ENCODE results near the gene MDFI.

The MDFI gene

DNA sequence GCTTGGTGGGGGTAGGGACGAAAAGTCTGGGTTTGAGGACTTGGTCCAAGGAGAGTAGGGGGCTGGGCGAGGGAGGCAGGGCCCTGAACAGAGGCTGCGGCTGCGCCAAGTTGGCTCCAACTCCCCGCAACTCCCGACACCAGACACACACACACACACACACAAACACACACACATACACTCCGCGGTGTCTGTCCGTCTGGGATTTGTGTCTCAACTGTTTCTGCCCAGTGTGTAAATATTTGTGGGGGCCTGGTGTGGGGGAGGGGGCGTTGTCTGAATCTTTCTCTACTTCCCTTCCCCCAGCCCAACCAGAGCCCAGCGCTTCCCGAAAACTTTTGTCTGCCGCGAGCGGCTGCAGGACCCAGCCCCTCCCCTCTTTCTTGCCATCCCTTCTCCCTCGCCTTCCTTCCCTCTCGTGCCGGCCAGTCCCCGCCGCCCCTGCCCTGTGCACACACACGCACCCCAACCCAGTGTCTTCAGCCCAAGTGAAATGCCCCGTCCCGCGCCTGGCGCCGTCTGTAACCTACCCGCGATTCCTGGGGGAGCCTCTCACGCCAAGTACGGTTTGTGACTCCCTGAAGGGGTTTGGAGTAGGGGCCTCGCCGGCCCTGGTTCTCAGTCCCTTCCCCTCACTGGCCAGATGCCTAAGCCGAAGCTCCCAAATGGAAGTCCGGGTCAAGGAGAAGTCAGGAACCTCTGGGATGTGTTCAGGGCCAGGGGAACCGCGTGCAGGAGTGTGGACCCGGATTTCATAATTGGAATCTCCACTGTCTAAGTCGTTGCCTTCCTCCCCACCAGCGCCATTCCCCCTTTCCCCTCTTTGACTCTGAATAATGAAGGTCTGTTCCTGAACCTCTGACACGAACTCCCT, 904 bp downstream of the MDFI start:
- TF ChIP-seq POLR2AphosphoS5 (IDR thresholded peaks at IDR 0.05; ENCODE audit: low read depth, low read length) (no peak; the same call in none of the 2 replicates), SIN3A (IDR thresholded peaks at IDR 0.05; ENCODE audit: borderline replicate concordance, insufficient read depth, low read length) (no peak), TAF1 (IDR thresholded peaks at IDR 0.05; ENCODE audit: borderline replicate concordance, insufficient read depth, low read length) (no peak), FOXP2 (optimal IDR thresholded peaks at IDR 0.05; ENCODE audit: borderline replicate concordance, extremely low read depth, extremely low read length, insufficient read depth) (no peak)
- TF ChIP-seq, protein P1, sequence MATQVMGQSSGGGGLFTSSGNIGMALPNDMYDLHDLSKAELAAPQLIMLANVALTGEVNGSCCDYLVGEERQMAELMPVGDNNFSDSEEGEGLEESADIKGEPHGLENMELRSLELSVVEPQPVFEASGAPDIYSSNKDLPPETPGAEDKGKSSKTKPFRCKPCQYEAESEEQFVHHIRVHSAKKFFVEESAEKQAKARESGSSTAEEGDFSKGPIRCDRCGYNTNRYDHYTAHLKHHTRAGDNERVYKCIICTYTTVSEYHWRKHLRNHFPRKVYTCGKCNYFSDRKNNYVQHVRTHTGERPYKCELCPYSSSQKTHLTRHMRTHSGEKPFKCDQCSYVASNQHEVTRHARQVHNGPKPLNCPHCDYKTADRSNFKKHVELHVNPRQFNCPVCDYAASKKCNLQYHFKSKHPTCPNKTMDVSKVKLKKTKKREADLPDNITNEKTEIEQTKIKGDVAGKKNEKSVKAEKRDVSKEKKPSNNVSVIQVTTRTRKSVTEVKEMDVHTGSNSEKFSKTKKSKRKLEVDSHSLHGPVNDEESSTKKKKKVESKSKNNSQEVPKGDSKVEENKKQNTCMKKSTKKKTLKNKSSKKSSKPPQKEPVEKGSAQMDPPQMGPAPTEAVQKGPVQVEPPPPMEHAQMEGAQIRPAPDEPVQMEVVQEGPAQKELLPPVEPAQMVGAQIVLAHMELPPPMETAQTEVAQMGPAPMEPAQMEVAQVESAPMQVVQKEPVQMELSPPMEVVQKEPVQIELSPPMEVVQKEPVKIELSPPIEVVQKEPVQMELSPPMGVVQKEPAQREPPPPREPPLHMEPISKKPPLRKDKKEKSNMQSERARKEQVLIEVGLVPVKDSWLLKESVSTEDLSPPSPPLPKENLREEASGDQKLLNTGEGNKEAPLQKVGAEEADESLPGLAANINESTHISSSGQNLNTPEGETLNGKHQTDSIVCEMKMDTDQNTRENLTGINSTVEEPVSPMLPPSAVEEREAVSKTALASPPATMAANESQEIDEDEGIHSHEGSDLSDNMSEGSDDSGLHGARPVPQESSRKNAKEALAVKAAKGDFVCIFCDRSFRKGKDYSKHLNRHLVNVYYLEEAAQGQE (IDR thresholded peaks at IDR 0.05; ENCODE audit: insufficient read depth in 1 of 2, low read depth in 2 of 2, low read length in 2 of 2) = no peak

DNA sequence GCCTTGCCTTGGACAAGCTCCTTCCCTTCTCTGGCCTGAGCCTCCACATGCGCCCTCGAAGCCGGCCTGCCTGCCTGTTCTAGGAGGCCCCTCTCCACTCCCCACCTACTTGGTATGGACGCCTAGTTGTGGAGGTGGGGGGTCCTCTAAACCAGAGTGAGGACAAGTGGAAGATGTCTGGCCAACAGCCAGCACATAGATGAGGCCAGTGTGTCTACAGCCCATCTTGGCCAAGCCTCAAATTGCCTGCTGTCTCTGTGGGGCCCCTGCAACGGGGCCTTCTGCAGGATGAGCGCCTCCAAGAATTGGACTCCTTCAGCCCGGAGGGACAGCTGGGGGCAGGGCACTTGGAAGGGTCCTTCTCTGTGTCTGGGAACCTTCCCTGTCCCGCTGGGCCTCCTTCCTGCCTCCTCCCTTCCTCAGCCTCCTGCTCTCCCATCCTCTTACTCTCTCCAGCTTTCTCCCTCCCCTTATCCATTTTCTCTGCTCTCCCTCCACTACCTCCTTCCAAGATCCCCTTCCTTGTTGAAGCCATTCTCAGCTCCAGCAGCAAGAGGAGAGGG, 1.6 kb downstream of the MDFI start:
- TF ChIP-seq SIN3A (IDR thresholded peaks at IDR 0.05; ENCODE audit: borderline replicate concordance, insufficient read depth, low read length) (no peak), POLR2AphosphoS5 (IDR thresholded peaks at IDR 0.05; ENCODE audit: low read depth, low read length) (no peak), TAF1 (IDR thresholded peaks at IDR 0.05; ENCODE audit: borderline replicate concordance, insufficient read depth, low read length) (no peak), FOXP2 (optimal IDR thresholded peaks at IDR 0.05; ENCODE audit: borderline replicate concordance, extremely low read depth, extremely low read length, insufficient read depth) (no peak)
- TF ChIP-seq, protein P1 (IDR thresholded peaks at IDR 0.05; ENCODE audit: insufficient read depth in 1 of 2, low read depth in 2 of 2, low read length in 2 of 2) = no peak

DNA sequence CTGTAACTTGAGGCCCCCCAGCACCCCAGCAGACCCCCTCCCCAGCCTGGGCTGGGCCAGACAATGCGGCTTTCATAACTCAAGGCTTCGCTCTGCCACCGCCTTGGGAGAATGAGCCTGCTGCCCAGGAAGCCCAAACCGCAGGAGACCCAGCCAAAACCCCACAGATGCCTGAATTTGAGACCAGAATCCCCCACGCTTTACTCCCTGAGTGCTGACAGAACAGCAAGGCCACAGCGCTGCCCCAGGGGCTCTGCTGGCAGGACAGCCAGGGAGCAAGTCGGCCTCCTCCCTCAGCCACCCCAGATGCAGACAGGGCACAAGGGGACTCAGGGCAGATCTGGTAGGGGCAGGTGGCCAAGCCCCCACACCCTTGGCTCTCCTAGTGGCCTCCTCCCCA, 2.2 kb downstream of the MDFI start:
- no peak for TF ChIP-seq SIN3A (IDR thresholded peaks at IDR 0.05; ENCODE audit: borderline replicate concordance, insufficient read depth, low read length)
- TF ChIP-seq FOXP2 (optimal IDR thresholded peaks at IDR 0.05; ENCODE audit: borderline replicate concordance, extremely low read depth, extremely low read length, insufficient read depth) = no peak
- no peak for TF ChIP-seq POLR2AphosphoS5 (IDR thresholded peaks at IDR 0.05; ENCODE audit: low read depth, low read length)
- no peak for TF ChIP-seq TAF1 (IDR thresholded peaks at IDR 0.05; ENCODE audit: borderline replicate concordance, insufficient read depth, low read length)
- TF ChIP-seq, protein P1 (IDR thresholded peaks at IDR 0.05; ENCODE audit: insufficient read depth in 1 of 2, low read depth in 2 of 2, low read length in 2 of 2) = no peak

DNA sequence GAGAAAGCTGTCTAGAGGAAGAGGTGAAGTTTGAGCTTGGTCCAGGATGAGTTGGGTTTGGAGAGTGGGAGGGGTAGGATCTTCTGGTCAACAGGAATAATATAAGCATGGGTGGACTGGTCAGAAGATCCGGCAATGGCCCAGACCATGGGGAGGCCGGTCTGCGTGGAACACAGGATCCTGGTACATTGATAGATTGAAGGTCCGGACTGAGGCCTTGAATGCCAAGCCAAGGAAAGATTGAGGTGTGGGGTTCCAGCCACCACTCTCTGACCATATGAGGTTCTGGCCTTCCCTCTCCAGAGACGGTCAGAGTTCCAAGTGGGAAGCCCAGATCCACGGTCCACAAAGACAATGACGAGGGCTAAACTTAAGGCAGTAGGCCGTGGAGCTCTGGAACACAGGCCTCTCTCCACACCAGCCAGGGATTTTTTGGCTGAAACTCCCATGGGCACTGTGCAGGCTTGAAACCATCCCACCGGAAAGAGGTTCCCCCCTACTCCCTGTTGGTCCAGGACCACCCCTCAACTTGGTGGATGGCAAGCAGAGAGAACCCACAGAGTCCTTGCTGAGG, 3.2 kb downstream of the MDFI start:
- TF ChIP-seq, protein P1 (IDR thresholded peaks at IDR 0.05; ENCODE audit: insufficient read depth in 1 of 2, low read depth in 2 of 2, low read length in 2 of 2) = no peak
- no peak for TF ChIP-seq TAF1 (IDR thresholded peaks at IDR 0.05; ENCODE audit: borderline replicate concordance, insufficient read depth, low read length)
- no peak for TF ChIP-seq POLR2AphosphoS5 (IDR thresholded peaks at IDR 0.05; ENCODE audit: low read depth, low read length)
- no peak for TF ChIP-seq SIN3A (IDR thresholded peaks at IDR 0.05; ENCODE audit: borderline replicate concordance, insufficient read depth, low read length)
- no peak for TF ChIP-seq FOXP2 (optimal IDR thresholded peaks at IDR 0.05; ENCODE audit: borderline replicate concordance, extremely low read depth, extremely low read length, insufficient read depth)
